HG02973 (cell line): ENCODE results near the gene PSME1.
A peak's percentile ranks its signal among the peaks of the same experiment; 100 is the strongest.

Experiments
- ATAC-seq: cut with Tn5 transposase; IDR thresholded peaks from one replicate; pipeline ENCODE4 v1.9.1; 2021; ENCODE audit warnings: moderate library complexity; ENCODE audit not compliant: unreplicated experiment

PSME1 gene

DNA sequence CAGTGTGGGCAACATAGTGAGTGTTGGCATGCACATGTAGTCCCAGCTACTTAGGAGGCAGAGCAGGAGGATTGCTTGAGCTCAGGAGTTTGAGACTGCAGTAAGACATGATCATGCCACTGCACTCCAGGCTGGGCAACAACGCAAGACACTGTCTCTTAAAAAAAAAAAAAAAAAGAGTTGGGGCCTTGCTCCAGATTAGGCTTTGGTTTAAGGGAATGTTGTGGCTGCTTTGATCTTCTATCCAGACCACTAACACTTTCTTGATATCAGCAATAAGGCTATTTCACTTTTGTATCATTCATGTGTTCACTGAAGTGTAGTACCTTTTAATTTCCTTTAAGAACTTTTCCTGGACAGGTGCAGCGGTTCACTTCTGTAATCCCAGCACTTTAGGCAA, 8.3 kb upstream of the PSME1 start:
- no peak for ATAC-seq

DNA sequence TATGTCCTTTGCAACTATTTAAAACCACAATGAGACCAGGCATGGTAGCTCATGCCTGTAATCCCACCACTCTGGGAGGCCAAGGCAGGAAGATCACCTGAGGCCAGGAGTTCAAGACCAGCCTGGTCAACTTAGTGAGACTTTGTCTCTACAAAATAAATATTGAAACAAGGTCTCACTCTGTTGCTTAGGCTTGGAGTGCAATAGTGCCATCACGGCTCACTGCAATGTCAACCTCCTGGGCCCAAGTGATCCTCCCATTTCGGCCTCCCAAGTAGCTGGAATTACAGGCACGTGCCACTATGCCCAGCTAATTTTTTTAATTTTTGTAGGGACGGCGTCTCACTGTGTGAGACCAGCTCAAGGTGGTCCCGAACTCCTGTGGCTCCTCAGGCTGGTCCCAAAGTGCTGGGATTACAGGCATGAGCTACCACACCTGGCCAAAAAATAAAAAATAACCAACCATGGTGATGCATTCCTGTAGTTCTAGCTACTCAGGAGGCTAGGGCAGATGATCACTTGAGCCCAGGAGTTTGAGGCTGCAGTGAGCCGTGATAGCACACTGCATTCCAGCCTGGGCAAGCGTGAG, 6.5 kb upstream of the PSME1 start:
- no peak for ATAC-seq

DNA sequence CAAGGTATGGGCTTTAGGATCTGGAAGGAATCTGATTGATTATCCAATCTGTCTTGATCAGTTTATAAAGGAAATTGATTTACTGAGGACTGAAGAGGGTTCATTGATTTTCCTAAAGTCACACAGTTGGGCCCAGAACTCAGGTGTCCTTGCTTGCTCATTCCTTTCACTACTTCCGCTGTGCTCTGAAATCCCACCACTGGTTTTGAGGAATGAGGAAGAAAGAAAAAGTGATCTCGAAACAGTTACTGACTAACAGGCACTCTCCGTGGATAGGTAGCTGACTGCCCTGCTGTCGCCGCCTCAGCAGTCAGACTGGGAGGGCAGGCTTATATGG, 5.6 kb upstream of the PSME1 start, which contains the start of gene FITM1:
TSS of gene FITM1 (plus strand) at position 280 of the 337 bp plus-strand sequence. CDS start 905 bp downstream, outside the sequence.
- no peak for ATAC-seq

DNA sequence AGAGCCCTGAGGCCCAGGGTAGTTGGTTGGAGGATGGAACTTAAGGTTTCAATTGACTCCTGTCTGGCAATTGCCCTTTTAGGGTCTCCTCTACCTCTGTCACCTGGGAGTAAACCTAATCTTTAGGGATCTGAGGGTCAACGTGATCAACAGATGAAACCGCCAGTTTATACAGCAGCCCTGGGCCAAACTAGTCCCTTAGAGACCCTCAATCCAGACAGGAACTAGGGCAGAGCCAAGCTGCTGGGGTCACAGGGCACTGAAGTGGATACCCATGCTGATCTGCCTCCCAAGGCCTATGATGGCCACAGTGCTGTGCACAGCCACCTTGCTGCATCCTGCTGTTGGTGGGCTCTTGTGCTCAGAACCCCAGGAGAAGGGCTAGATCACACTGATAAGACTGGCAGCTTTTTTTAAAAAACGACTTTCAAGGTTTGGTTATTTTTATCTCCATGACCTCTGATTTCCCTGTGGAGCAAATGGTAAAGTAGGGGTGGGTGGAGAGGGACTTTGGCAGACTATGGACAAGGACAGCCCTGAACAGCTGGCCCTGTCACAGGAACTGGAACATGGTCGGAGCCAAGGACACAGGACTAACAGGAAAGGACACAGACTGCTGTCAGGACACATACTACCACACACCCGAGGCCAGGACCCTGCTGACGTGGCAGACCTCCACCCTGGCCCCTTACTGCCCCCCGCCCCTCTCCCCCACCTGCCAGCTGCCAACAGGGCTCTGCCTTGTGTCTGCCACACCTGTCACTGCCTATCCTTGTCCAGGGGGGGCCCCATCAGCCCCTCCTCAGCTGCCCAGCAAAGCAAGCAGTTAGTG, 5.1 kb upstream of the PSME1 start:
- ATAC-seq: no peak

DNA sequence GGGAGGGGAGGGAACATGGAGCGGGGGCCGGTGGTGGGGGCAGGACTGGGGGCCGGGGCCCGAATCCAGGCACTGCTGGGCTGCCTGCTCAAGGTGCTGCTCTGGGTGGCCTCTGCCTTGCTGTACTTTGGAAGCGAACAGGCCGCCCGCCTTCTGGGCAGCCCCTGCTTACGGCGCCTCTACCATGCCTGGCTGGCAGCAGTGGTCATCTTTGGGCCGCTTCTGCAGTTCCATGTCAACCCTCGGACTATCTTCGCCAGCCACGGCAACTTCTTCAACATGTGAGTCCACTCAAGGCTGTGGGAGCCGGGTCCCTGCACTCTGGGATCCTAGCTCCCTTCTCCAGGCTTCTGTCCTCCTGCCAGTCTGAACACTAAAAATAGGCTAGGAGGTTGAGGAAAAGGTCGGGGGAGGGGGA, 4.4 kb upstream of the PSME1 start:
- no peak for ATAC-seq

DNA sequence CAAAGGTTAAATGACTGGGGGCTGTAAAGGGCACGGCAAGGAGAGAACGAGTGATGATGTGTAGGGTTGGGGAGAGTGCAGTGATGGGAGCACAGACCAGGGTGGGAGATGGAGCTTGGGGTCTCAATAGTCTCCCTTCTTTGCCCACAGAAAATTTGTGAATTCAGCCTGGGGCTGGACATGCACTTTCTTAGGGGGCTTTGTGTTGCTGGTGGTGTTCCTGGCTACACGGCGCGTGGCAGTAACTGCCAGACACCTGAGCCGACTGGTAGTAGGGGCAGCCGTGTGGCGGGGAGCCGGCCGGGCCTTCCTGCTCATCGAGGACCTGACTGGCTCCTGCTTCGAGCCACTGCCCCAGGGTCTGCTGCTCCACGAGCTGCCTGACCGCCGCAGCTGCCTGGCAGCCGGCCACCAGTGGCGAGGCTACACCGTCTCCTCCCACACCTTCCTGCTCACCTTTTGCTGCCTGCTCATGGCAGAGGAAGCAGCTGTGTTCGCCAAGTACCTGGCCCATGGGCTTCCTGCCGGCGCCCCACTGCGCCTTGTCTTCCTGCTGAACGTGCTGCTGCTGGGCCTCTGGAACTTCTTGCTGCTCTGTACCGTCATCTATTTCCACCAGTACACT, 3.8 kb upstream of the PSME1 start:
- ATAC-seq: no peak

DNA sequence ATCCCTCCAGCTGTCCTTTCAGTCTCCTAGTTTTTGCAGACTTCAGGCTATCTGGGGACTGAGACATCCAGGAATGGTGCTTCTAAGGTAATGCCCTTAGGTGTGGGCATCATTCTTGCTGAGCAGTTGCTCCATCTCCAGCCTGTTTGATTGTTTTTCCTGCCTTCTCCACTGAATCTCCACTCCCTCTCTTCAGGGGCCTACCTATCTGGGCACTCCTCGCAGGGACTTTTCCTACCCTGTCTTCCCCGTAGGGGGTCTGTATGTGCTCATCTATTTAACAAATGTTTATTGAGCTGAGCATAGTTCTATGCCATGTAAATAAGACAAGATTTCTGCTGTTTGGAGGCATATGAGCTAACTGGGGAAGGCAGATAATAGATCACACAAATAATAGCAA, 3.0 kb upstream of the PSME1 start:
- no peak for ATAC-seq

DNA sequence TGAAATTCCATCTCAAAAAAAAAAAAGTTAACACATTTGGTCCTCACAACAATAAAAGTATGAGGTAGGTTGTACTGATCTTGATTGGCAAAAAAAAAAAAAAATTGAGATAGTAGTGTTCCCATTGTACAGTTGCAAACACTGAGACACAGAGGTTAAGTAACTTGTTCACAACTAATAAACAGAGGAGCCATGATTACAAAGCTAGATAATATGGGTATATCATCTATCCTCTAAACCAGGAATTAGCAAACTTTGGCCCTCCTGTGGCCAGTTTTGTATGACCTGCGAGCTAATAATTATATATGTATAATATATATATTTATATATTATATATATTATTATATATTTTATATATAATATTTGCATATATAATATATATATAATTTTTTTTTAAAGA, 2.3 kb upstream of the PSME1 start:
- ATAC-seq: no peak

DNA sequence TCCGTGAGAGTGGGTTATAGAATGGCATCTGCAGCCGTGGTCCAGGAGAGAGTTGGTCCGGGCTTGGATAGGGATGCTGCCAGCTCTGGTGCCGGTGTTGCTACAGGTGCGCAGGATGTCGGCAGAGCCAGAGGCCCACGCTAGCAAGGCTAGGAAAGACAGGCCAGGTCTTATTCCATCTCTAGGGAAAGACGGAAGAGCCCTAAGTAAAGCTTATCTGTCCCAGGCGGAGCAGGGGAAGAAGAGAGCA, 485 bp upstream of the PSME1 start:
- peak; percentile 7 for ATAC-seq

DNA sequence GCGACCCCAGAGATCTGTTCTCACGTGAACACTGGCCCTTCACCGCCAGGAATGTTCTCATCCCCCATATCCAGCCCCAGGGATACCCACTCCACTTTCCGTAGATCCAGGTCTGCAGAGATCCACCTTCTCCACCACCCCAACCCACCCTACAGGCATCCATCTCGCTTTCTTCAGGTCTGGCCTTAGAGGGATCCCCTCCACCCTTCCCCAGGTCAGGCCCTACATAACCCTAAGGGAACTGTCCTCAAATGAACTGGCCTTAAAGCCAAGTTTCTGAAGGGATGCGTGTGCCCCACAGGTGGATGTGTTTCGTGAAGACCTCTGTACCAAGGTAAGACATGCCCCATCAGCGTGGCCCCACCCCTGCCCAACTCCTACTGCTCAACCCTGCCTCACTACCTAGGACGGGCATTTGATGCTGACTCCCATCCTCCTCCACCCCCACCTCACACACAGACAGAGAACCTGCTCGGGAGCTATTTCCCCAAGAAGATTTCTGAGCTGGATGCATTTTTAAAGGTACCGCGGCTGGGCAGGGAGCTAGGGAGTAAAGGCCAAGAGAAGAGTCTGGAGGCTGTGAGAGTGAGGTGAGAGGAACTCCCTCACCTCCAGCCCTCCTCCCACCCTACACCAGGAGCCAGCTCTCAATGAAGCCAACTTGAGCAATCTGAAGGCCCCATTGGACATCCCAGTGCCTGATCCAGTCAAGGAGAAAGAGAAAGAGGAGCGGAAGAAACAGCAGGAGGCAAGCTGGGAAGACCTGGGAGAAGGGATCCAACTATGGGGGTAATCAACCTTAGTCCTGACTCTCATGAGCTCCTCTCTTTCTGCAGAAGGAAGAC, 912 bp downstream of the PSME1 start:
- no peak for ATAC-seq

DNA sequence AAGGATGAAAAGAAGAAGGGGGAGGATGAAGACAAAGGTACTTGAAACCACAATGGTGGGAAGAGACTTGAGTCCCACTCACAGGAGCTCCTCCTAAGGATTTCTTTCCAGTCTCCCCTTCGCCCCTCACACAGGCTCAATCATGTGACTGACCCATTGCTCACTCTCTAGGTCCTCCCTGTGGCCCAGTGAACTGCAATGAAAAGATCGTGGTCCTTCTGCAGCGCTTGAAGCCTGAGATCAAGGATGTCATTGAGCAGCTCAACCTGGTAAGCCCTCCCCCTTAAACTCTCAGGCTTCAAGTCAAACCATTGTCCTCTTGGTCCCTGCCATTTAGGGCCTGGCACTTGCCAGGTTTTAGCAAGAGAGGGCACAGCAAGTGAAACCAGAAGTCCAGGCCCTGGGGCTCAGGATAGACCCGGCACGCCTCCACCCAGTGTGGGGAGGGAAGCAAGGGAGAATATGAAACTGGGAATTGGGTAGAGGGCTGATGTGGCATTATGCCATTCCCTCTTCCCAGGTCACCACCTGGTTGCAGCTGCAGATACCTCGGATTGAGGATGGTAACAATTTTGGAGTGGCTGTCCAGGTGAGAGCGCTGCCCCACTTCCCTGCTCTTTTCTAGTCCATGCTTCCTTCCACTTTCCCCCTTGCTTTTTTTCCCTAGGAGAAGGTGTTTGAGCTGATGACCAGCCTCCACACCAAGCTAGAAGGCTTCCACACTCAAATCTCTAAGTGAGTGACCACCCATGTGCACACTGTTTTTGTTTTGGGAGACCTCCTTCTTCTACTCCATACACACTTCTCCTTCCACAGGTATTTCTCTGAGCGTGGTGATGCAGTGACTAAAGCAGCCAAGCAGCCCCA, 1.8 kb downstream of the PSME1 start:
- ATAC-seq: no peak

DNA sequence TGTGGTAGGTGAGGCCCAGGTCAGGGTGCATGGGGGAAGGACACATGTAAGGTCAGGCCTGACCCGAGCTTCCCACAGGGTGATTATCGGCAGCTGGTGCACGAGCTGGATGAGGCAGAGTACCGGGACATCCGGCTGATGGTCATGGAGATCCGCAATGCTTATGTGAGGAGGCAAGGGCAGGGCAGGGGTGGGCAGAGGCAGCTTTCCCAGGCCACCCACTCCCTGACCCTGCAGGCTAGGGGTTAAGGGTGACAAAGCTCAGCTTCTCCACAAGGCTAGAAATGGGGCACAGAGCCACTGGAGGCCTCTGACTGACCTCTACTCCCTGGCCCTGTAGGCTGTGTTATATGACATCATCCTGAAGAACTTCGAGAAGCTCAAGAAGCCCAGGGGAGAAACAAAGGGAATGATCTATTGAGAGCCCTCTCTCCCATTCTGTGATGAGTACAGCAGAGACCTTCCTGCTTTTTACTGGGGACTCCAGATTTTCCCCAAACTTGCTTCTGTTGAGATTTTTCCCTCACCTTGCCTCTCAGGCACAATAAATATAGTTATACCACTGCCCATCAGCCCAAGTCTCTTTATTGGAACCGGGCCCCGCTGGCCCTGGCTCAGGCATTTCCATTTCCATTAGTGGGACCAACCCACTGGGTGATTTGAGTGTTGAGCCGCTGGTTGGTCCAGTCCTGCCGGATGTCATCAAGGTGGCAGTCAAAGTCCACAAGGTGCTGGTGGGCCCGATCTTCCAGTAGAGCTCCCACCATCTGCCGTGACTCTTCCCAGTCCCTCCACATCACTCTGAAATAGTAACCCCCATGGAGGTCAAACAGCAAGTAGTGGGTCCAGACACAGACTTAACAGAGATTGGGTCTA, 2.6 kb downstream of the PSME1 start:
- no peak for ATAC-seq

DNA sequence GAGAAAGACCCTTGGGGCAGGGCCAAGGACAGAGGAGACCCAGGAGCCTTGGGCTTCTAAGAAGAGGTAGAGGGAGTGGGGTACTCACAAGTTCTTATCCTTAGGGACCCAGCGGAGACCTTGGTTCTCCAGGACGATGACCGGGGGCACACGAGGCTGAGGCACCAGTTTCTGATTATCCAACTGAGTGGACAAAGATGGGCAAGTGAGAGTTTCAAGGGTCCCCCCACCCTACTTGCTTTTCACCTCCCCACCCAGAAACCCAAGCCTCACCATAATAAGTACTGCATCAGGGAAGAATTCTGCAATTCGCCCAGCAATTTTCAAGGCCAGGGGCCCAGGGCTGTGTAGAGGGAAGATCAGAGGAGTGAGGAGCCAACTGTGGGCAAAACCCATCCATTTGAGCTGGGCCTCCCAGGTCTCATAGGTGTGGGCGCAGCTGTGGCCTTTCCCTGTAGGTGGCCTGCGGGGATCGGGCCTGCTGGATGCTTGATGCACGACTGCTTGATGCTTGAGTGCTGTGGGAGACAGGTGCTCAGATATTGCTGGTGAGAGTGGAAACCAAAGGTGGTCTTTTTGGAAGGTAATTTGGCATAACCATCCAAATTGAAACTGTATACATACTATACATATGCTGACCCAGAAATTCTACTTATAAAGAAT, 3.4 kb downstream of the PSME1 start:
- no peak for ATAC-seq

DNA sequence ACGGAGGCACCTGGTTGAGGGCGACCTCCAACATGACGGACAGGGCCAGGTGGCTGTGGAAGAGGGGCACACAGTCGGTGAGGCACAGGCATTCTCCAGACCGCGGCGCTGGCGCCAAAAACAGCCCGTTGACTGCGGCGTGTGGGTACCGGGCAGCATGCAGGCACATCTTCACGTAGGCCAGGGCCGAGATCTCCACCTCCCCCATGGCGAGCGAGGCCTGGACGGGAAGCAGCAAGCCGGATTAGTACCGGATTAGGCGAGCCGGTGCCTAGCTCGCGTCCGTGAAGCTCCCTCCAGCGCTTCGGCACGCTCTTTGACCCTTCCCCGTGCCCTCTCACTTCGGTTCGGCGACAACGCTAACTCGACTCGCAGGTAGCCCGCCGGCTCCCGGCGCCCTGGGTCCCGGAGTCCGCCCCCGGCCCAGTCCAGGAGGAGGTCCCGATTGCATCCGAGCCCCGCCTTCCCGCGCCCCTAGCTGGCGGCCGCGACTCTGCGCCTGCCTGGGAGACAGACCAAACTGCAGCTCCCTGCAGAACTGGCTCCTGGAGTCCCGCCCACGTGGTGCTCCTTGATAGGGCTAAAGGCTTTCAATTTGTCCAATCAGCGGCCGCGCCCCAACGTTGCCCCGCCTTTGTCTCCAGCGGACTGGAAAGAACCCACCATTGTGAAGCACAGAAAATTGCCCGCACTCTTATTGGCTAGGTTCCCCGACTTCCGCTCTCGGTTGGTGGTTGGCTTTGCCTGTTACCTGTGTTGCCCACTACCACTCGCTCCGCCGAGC, 5.3 kb downstream of the PSME1 start, which contains the start of gene EMC9:
TSS of gene EMC9 (minus strand) at position 495 of the 784 bp plus-strand sequence. CDS start at position 208, 287 bp downstream.
- ATAC-seq: peak; percentile 74

DNA sequence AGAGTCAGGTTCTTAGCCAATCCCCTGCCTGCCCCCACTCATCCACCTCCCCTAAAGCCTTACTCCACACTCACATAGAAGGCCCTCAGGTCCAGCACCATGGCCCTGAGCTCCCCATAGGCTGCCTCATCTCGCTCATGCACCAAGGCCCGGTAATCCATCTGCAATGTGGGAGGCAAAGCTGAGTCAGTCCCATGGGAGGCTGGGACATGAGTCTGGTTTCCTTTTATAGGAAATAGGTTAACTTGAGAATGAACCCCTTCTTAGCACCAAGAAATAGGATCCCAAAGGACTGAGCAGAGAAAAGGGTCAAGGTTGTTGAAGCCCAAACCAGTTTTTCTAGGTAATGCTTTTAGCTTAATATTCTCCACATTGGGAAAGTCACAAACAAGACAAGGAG, 7.5 kb downstream of the PSME1 start:
- ATAC-seq: no peak

DNA sequence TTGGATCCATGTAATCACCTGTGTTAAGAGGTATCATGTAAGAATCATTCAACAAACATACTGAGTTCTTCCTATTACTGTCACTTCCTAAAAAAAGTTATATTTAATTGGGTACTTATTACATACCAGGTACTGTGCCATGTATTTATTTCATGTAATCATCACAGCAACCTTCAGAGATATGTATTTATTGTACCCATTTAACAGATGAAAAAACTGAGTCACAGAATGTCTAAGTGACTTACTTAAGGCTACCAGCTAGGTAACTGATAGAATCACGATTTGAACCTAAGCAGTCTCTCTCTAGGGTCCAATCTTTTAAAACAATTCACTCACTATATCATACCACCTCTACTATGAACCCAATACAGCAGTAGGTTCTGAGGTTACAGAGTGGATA, 8.5 kb downstream of the PSME1 start:
- no peak for ATAC-seq

DNA sequence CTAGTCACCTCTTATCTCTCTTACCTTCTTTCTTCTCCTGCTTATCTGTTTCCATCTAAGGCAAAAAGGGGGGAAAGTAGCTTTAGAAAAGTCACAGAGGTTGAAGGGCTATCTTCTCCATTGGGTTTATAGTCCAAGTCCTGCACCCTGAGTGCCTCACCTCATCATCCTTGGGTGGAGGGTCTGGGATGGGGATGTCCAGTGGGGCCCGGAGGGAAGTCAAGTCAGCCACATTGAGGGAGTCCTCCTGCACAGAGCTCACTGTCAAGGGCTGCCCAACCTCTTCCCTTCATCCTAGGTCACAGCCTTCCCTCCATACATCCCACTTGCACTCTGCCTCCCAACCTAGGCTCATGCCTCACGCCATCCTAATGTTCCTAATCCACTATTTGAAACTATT, 9.2 kb downstream of the PSME1 start:
- ATAC-seq: no peak
